ENCODE results near the gene CAD.

The CAD gene

GRCh38 chr2:27209621-27210401 lies 7.4 kb upstream of the CAD start:
- no peaks in the 10 kb centered on the region for H3K9me3 ChIP-seq (ENCODE audit: control insufficient read depth, insufficient read depth, low read length)
- H3K9me2 ChIP-seq (replicated peaks; ENCODE audit: control insufficient read depth, low read length): no peaks in the 10 kb centered on the region
- no peaks in the 10 kb centered on the region for H4K20me1 ChIP-seq (ENCODE audit: control insufficient read depth, insufficient read depth, low read depth, low read length)
- peak overlapping the region; percentile 40 for H3K27ac ChIP-seq (ENCODE audit: low read depth, low read length)
- peak overlapping the region; percentile 75 for H3K4me2 ChIP-seq (ENCODE audit: low read length)
- H3K79me2 ChIP-seq (ENCODE audit: control insufficient read depth, low read length): peaks cover 44% of the 10 kb centered on the region
- H3K4me1 ChIP-seq (ENCODE audit: control insufficient read depth, low read length): peaks cover 35% of the 10 kb centered on the region
- no peaks in the 10 kb centered on the region for H3K27me3 ChIP-seq (ENCODE audit: control insufficient read depth, low read length)
- TF ChIP-seq EZH2phosphoT487 (IDR thresholded peaks at IDR 0.05; ENCODE audit: borderline replicate concordance, low read length) (no peak), CTCF (IDR thresholded peaks at IDR 0.05; ENCODE audit: low read depth, low read length, poor library complexity, severe bottlenecking) (no peak)
- H3K36me3 ChIP-seq (ENCODE audit: control insufficient read depth, low read length): peaks cover 78% of the 10 kb centered on the region
- peak overlapping the region; percentile 45 for H3K4me3 ChIP-seq (ENCODE audit: low read length)
- H3F3A ChIP-seq (ENCODE audit: control insufficient read depth, insufficient read depth): peaks cover under 1% of the 10 kb centered on the region

DNA sequence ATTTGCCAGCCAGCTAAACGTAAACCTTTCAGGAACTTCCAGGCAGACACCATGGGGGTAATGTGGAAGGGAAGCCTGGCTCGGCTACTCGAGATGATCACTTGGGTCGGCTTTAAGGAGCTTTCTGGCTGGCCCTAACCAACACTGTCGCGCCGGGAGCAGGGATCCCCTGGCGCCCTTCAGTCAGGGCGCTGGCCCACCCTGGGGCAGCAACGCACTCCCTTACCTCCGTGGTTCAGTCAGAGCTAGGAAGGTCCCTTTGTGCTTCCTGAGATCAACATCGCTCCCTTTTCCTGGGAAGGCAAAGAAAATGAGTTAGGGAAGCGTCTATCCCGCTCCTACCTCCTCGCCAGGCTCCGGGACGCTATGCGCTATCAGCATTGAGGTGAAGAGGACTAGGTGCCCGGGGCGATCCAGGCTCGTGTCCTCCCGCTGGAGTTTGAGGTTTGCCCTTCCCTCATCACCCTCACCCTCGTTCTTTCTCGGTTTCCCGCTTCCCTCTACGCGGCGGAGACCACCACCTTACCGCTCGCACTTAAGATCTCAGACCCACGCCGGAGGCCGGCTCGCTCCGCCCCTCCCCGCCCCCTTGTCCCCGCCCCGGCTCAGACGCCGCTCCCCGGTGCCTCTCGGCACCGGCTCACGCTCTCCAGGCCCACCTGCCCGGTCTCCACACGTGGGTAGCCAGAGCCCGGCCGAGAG lies 5.8 kb upstream of the CAD start:
- Histone ChIP-seq H3K36me3 (ENCODE audit: control insufficient read depth, low read length) (peaks cover 77% of the 10 kb centered on the region), H3K9me3 (ENCODE audit: control insufficient read depth, insufficient read depth, low read length) (no peaks in the 10 kb centered on the region), H3F3A (ENCODE audit: control insufficient read depth, insufficient read depth) (peaks cover 12% of the 10 kb centered on the region), H4K20me1 (ENCODE audit: control insufficient read depth, insufficient read depth, low read depth, low read length) (no peaks in the 10 kb centered on the region), H3K4me2 (ENCODE audit: low read length) (peak overlapping the region; percentile 75), H3K9me2 (replicated peaks; ENCODE audit: control insufficient read depth, low read length) (no peaks in the 10 kb centered on the region), H3K27me3 (ENCODE audit: control insufficient read depth, low read length) (no peaks in the 10 kb centered on the region), H3K4me1 (ENCODE audit: control insufficient read depth, low read length) (peaks cover 37% of the 10 kb centered on the region), H3K4me3 (ENCODE audit: low read length) (peak overlapping the region; percentile 79), H3K27ac (ENCODE audit: low read depth, low read length) (peak overlapping the region; percentile 79), H3K79me2 (ENCODE audit: control insufficient read depth, low read length) (peaks cover 44% of the 10 kb centered on the region)
- no peak for TF ChIP-seq EZH2phosphoT487 (IDR thresholded peaks at IDR 0.05; ENCODE audit: borderline replicate concordance, low read length)
- no peak for TF ChIP-seq CTCF (IDR thresholded peaks at IDR 0.05; ENCODE audit: low read depth, low read length, poor library complexity, severe bottlenecking)

DNA sequence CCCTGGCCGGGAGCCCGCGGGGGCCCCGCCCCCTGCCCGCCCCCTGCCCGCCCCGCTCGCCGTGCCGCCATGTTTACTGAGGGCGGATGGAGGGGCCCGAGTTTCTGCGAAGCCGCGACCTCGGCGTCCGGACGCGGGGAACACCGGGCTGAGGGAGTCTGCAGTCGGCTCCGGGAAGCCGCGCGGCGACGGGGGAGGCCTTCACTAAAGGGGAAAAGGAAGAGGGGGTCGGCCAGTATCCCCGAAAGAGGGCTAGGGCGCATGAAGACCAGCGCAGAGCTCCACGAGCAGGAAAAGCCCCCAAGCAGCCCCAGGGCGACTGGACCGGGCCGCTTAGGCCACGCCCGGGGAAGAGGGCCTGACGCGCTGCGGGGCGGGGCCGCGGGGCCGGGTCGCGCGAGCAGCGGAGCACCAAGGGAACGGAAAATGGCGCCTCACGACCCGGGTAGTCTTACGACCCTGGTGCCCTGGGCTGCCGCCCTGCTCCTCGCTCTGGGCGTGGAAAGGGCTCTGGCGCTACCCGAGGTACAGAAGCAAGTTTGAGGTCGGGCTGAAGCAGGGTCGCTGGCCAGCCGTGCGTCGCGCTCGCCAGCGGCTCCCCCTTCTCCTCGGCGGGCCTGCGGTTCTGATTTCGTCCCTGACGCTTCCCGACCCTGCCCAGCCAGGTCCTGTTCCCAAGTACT lies 5.1 kb upstream of the CAD start, which contains the start of the genes ATRAID and SLC5A6:
Gene ATRAID (plus strand): TSS at position 99 of the 683 bp plus-strand sequence. CDS start 328 bp downstream, at position 427.
Gene SLC5A6 (minus strand): TSS at position 326 of the 683 bp plus-strand sequence. CDS start 4,618 bp downstream, outside the sequence.
- Histone ChIP-seq H3K36me3 (ENCODE audit: control insufficient read depth, low read length) (peaks cover 77% of the 10 kb centered on the region), H3K79me2 (ENCODE audit: control insufficient read depth, low read length) (peaks cover 44% of the 10 kb centered on the region)

More for the DNA sequence above, 5.1 kb upstream of the CAD start, which contains the start of the genes ATRAID and SLC5A6:
- Histone ChIP-seq H3F3A (ENCODE audit: control insufficient read depth, insufficient read depth) (peaks cover 13% of the 10 kb centered on the region), H4K20me1 (ENCODE audit: control insufficient read depth, insufficient read depth, low read depth, low read length) (no peaks in the 10 kb centered on the region), H3K9me2 (replicated peaks; ENCODE audit: control insufficient read depth, low read length) (no peaks in the 10 kb centered on the region), H3K4me3 (ENCODE audit: low read length) (peak within 1 kb of the TSS; percentile 79), H3K27me3 (ENCODE audit: control insufficient read depth, low read length) (no peaks in the 10 kb centered on the region), H3K4me1 (ENCODE audit: control insufficient read depth, low read length) (peaks cover 44% of the 10 kb centered on the region), H3K27ac (ENCODE audit: low read depth, low read length) (peak within 1 kb of the TSS; percentile 79), H3K4me2 (ENCODE audit: low read length) (peak within 1 kb of the TSS; percentile 75), H3K9me3 (ENCODE audit: control insufficient read depth, insufficient read depth, low read length) (no peaks in the 10 kb centered on the region)
- TF ChIP-seq CTCF (IDR thresholded peaks at IDR 0.05; ENCODE audit: low read depth, low read length, poor library complexity, severe bottlenecking) (no peak), EZH2phosphoT487 (IDR thresholded peaks at IDR 0.05; ENCODE audit: borderline replicate concordance, low read length) (no peak)
